ENCODE measurements around the gene RPL29. TPM values are rescaled to one million over a fixed set of nuclear protein-coding genes. Genes with fewer than 3 reads are reported as not detected.

Gene RPL29
- total RNA-seq, 1 experiment from 2014 or later, result 590 TPM

GRCh38 chr3:51947215-51947900, 48.3 kb downstream of the RPL29 start:
- DNase-seq (ENCODE audit: low read depth), result no peak

GRCh38 chr3:51946796-51947195, 48.9 kb downstream of the RPL29 start:
- DNase-seq (ENCODE audit: low read depth), result no peak

GRCh38 chr3:51945926-51946705, 49.6 kb downstream of the RPL29 start:
- DNase-seq (ENCODE audit: low read depth), result no peak

- no peak for DNase-seq (ENCODE audit: low read depth)
Measured at GRCh38 chr3:51945031-51945840, 50.5 kb downstream of the RPL29 start.

- DNase-seq (ENCODE audit: low read depth), result no peak
Measured at GRCh38 chr3:51944451-51945021, 51.2 kb downstream of the RPL29 start.

Other genes starting within 250 kb of the RPL29 start
- gene IQCF6, start 216.7 kb downstream of the RPL29 start, total RNA-seq (2014; rRNA removed; shearing (Covaris generic)), result not detected in 2 replicates
- gene IQCF2, start 134.3 kb downstream of the RPL29 start, total RNA-seq (2014; rRNA removed; shearing (Covaris generic)), result not detected in 2 replicates
- gene IQCF5, start 120.3 kb downstream of the RPL29 start, total RNA-seq (2014; rRNA removed; shearing (Covaris generic)), result not detected in 2 replicates
- not detected in 2 replicates for gene IQCF1, start 92.5 kb downstream of the RPL29 start, total RNA-seq (2014; rRNA removed; shearing (Covaris generic))
- gene RRP9, start 54.0 kb downstream of the RPL29 start, total RNA-seq (2014; rRNA removed; shearing (Covaris generic)), result 22.2 and 26.3 TPM in 2 replicates
- 12.3 and 15.9 TPM in 2 replicates for gene PARP3, start 53.5 kb downstream of the RPL29 start, total RNA-seq (2014; rRNA removed; shearing (Covaris generic))
- gene GPR62, start 40.5 kb downstream of the RPL29 start, total RNA-seq (2014; rRNA removed; shearing (Covaris generic)), result 0.02 TPM in 1 of 2 replicates, not detected in the other
- 14.7 and 45.1 TPM in 2 replicates for gene PCBP4, start 28.4 kb downstream of the RPL29 start, total RNA-seq (2014; rRNA removed; shearing (Covaris generic))
- gene ABHD14B, start 21.8 kb downstream of the RPL29 start, total RNA-seq (2014; rRNA removed; shearing (Covaris generic)), result 10.6 and 14.4 TPM in 2 replicates
- 9.9 and 17.8 TPM in 2 replicates for gene ABHD14A, start 20.8 kb downstream of the RPL29 start, total RNA-seq (2014; rRNA removed; shearing (Covaris generic))
- gene ACY1, start 12.4 kb downstream of the RPL29 start, total RNA-seq (2014; rRNA removed; shearing (Covaris generic)), result 26.4 and 29.4 TPM in 2 replicates
- gene DUSP7, start 60.7 kb upstream of the RPL29 start, total RNA-seq (2014; rRNA removed; shearing (Covaris generic)), result 9.6 and 14.0 TPM in 2 replicates
- gene POC1A, start 158.5 kb upstream of the RPL29 start, total RNA-seq (2014; rRNA removed; shearing (Covaris generic)), result 7.6 and 10.7 TPM in 2 replicates
- 39.0 and 52.8 TPM in 2 replicates for gene ALAS1, start 202.3 kb upstream of the RPL29 start, total RNA-seq (2014; rRNA removed; shearing (Covaris generic))
- not detected in 2 replicates for gene TLR9, start 229.8 kb upstream of the RPL29 start, total RNA-seq (2014; rRNA removed; shearing (Covaris generic))
- gene TWF2, start 243.3 kb upstream of the RPL29 start, total RNA-seq (2014; rRNA removed; shearing (Covaris generic)), result 38.5 and 51.0 TPM in 2 replicates
- 1.9 and 4.6 TPM in 2 replicates for gene PPM1M, start 249.9 kb upstream of the RPL29 start, total RNA-seq (2014; rRNA removed; shearing (Covaris generic))